ELF-1 (cell line): ENCODE results near the gene PRRG3.
"Not testable (repeated sequence)": the region's sequence is repeated elsewhere in the genome, so short reads cannot be mapped to it uniquely, and the experiment has no call there.

ENCODE experiments used
- DNase-seq: peaks from one replicate; pipeline ENCODE4 v3.0.0-alpha.2; 2016; ENCODE audit warnings: low read depth, low spot score

The PRRG3 gene

DNA sequence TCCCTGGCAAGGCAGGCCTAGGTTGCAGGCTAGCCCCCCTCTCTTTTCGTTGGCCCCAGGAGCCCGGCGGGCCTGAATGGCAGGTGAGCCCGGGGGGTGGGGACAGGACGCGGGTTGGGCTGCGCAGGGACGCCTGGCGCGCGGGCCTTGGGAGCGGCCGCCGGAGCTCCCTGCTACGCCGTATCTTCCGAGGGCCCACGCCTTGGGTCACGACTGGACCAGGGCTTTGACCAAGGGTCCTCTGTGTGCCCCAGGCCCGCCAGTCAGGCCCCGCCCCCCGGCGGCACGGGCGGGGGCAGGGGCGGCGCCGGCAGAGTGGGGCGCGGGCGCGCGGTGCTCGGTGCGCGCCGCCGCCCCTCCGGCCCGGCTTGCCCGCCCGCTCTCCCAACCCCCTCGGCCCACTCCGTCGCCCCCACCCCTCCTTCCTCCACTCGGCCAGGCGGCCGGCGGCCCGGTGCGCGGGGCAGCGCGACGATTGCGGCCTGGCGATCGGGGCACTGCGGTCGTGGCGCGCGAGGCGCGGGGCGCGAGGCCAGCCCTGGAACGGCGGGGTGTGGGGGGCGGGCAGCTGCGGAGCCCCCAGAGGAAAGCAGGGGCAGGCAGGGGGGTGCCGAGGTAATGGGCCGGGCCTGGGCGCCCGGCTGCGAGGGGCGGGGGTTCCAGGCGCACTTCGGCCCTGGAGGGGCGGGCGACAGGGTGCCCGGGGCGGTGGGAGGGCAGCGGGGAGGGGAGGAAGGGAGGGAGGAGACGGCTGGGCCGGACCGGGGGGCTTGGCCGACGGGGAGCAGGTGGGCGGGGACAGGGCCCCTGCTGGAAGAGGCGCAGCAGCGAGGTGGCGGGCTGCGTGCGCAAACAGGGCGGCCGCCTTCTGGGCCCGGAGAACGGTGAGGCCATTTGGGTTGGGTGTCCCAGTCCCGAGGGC lies at the start of gene PRRG3:
PRRG3 (plus strand) TSS at position 798 of the 922 bp plus-strand sequence. CDS start 3,357 bp downstream, outside the sequence.
- peak; percentile 40 for DNase-seq

DNA sequence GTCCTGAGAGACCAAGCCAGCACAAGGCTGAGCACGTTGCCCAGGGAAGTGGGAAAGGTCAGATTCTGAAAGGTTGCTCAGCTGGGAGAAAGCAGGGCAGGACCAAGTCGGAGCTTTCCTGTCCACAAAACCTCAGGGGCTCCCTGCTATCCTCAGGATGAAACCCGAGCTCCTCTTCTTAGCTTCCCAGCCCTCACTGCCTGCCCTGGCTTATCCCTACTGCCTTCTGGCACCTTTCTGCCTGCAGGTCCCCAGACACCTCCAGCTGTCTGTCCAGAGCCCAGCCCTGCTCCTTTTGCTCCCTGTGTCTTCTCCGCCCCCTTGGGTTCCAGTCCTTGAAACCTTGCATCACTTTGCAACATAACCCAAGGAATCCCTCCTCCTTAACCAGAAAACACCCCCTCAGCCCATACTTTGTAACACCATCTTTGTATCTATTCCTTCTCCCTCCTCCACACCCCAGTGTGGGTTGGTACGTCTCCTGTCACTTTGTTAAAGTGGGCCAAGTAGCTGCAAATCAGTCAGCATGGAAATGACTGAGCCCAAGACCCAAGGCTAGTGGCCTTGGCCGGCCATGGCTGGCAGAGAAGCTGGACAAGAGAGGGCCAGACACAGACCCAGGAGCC lies 20.0 kb upstream of the PRRG3 start:
- peak; percentile 13 for DNase-seq

DNA sequence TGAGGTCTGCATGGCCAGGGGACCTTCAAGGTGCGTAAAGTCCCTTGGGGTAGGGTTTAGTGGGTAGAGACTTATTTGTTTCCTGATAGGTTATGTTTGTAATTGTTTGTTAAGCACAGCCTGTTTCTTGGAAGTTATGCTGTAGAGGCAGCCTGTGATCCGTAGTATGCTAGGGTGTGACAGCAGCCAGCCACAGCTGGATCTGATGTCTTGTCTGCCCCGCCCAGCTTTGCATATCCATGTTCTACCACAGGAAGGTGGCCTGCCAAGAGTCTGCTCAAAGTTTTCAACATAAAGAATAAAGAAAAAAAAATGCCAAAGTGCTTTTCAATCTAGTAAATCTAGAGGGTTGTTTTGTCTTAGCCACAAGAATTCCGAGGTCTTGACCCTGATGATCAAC lies 19.1 kb upstream of the PRRG3 start:
- DNase-seq = no peak

DNA sequence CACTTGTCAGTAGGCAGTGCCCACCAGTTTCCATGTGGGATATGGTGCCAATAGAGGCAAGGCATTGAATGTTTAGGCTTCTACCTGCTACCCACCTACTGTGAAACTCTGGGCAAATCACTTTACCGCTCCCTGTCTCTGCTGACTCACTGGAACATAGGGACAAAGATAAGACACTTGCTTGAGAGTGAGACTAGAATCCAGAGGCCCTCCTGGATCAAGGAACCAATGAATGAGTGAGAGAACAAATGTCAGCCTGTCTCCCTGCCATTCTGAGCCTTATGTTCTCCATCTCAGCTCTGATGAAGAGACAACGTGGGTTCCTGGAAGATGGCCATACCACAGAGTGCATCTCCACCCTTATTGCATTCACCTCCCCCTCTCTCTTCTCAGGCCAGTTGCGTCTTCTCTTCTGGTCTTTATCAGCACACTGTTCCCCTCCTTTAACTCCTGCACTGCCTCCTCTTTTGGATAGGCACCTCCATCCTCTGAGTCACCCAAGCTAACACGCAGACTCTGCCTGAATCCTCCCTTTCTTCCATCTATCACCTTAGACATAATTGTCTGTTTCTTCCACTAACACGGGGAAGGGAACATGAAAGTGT lies 15.4 kb upstream of the PRRG3 start:
- DNase-seq = no peak

DNA sequence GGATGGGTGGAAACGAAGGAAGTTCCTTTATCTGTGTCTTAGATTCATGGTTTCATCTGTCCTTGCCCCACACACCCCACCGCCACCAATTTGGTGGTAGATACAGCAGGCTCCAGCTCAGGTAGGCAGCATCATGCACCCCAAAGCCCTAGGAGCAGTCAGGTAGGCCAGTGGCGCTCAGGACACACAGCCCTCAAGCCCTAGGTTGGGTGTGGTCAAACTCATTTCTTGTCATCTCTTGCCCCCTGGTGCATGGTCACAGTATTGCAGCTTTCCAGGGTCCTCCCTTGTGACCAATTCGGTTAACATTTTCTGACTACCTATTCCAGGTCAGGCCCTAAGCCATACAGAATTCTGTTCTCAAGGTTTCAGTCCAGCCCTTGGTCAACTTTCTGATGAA lies 14.5 kb upstream of the PRRG3 start:
- DNase-seq = peak; percentile 80

DNA sequence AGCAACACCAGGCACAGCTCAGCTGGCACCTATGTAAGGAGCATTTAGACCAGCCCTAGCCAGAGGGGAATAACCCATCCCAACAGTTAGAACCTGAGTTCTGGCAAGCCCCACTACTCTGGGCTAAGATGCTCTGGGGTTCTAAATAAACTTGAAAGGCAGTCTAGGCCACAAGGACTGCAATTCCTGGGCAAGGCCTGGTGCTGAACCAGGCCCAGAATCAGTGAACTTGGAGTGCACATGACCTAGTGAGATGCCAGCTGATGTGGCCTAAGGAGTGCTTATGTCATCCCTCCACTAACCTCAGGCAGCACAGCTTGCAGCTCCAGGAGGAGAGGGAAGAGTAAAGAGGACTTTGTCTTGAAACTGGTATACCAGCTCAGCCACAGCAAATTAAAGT lies 7.6 kb upstream of the PRRG3 start:
- no peak for DNase-seq

DNA sequence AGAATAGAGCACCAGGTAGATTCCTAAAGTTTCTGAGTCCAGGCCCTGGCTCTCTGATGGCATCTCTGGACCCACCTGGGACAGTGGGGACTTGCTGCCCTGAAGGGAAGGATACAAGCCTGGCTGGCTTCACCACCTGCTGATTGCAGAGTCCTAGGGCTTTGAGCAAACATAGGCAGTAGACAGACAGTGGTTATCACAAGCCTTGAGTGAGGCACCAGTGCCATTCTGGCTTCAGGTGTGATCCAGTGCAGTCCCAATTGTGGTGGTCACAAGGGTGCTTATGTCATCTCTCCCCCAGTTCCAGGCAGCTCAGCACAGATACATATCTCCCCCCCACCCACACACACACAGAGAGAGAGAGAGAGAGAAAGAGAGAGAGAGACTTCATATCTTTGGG lies 6.6 kb upstream of the PRRG3 start:
- DNase-seq = no peak

DNA sequence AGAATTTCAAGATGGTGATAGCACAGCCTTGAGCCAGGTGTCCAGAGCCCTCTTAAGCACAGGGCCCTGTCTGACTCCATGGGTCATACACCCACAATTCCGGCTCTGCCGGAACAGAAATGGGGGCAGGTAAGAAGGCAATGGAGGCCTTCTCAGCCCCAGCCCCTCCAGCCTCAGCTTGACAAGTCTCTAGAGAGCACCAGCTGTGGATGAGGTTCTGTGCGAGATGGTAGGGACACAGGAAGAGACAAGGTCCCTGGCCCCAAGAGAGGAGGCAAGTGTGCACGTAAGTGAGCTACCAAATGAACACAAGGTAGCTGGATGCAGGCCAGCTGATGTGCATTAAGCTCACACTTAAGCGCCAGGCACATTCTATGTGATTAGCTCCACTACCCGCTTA lies 2.4 kb upstream of the PRRG3 start:
- DNase-seq = no peak

DNA sequence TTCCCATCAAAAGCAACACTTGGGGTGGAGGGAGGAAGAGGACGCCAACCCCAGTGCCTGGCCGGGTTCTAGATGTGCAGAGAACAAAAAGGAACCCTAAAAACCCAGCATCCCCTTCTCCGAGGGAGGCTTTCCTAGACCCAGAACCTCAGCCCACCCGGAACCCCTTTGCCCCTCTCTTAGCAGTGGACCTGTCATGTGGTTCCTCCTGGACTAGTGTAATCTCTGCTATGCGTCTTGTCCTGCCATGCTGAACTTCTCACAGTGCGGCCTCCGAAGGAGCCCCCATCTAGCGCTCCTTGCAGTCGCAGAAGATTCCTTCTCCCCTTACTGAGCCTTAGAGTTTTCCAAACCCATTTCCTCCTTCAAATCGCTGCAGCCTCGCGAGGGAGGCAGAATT lies 1.1 kb upstream of the PRRG3 start:
- DNase-seq = no peak

DNA sequence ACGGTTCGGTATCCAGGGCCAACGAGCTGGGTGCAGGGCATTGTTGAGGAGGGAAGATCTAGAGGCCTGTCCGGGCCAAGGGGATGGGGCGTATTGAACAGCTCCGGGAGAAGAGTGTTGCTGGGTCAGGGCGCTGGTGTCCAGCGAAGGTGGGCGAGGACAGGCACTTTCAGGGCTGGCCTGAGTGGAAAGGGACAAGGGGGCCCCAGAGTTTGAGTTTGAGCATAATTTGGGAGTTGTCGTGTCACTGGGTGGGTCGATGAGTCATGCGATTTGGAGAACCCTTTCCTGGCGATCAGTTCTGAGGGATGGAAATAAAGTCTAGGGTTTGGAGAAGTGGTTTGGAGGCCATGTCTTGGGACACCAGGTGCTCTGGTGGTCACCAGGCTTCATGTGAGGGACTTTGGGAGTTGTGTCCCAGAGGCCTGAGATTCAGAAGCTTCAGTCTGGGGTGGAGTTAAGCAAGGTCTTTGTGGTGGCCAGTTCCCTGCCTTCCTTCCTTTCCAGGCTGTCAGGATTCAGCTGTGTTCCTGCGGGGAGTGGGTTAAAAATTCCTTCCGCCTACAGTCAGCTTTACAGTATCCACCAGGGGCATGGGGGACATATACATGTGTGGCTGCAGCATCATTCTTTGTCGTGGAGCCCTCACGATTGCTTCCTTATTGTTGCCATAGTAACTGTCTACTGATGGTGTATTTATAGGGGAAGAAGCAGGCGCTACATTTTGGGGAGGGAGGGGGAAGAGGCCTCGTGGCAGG lies 504 bp downstream of the PRRG3 start:
- DNase-seq = no peak

DNA sequence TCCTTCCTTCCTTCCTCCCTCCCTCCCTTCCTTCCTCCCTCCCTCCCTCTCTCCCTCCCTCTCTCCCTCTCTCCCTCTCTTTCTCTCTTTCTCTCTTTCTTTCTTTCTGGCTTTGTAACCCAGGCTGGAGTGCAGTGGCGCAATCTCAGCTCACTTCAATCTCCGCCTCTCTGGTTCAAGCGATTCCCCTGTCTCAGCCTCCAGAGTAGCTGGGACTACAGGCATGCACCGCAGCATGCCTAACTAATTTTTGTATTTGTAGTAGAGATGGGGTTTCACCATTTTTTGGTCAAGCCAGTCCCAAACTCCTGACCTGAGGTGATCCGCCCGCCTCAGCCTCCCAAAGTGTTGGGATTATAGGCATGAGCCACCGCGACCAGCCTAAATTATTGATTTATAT lies 1.8 kb downstream of the PRRG3 start:
- DNase-seq = not testable (repeated sequence)

DNA sequence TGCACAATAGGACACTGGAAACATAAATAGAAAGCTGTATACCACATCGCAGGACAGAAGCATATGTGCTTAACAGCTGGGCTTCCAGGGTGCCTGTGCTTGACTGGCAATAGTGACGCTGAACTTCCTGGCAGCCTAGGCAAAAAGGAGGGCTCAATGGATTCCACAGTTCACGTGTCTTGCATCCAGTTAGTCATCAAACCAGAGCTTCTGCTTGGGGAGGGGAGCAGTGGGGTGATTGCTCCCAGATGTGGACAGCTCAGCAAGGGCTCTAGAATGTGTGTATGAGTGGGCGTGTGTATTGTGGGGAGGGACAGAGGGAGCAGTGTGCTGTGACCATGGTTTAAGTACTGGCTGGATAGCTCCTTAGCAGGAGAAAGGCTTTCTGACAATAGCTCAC lies 2.3 kb downstream of the PRRG3 start:
- no peak for DNase-seq

DNA sequence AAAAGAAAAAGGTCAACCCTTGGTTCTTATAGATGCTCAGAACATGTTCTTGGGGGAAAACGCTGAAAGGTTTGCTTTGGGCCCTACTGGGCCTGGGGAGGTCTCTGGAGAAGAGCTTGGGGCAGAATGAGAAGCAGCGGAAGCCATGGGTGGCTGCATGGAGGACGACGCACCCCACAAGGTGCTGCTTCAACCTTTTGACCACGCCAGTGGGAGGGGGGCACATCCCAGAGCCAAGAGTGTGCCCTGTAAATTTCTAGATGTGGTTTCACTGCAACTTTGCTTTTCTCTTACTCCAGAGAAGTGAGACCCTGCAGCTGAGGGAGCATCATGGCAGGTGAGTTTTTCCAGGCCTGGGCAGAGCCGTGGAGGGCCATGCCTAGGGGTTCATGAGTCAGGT lies 3.2 kb downstream of the PRRG3 start:
- no peak for DNase-seq

DNA sequence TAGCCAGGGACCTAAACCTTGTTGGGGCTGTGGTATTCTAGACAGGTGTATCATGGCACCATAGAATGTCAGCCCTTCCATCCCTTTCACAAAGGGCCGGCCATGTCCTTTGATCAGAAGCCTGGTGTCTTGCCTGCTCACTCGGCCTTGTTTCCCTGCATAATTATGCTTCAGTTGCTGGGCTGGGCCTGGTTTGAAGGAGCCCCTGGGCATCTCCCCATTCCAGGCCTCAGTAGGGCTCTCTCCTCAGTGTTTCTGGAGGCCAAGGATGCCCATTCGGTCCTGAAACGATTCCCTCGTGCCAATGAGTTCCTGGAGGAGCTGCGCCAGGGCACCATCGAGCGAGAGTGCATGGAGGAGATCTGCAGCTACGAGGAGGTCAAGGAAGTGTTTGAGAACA lies 4.5 kb downstream of the PRRG3 start:
- no peak for DNase-seq

DNA sequence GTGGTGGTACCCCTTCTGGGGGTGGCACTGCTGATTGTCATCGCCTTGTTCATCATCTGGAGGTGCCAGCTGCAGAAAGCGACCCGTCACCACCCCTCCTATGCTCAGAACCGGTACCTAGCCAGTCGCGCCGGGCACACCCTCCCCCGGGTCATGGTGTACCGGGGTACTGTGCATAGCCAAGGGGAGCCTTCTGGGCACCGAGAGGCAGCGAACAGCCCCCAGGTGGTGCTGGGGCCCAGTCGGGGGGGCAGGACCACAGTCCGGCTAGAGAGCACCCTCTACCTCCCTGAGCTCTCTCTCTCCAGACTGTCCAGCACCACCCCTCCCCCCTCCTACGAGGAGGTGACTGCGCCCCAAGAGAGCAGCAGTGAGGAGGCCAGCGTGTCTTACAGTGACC lies 5.3 kb downstream of the PRRG3 start:
- DNase-seq = no peak

DNA sequence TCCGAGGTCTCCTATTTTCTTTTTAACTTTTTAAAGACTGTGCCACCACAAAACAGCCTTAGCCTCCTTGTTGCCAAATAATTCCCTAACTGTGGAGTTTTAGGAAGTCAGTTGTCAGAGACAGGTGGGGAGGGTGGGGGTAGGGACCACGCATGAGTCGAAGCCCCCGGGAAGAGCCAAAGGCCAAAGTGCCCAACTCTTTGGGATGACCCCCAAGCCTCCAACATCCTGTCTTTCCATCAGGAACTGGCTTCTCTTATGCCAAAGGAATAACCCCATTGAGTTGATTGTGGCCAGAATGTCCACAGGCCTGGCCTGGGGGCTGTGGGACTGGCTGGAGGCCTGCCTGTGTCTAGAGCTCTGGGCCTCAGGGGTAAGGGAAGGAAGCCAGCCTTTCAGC lies 5.8 kb downstream of the PRRG3 start:
- no peak for DNase-seq

DNA sequence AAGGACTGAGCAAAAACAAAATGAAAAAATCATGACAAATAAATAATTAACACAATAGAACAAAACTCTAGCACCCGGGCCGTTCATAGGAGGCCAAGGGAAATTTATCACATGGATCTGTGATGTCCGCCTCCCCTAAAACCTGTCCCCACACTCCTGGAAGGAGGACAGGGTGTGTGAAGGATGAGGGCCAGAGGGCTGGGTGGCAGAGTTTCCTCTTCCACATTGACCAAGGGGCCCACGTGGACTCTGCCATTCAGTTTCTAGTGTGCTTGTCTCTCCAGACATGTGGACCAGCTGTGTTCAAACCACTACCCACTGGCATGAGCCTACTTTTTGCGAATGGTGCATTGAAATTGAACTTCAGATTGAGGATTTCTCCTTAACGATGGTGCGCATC lies 6.3 kb downstream of the PRRG3 start:
- no peak for DNase-seq

DNA sequence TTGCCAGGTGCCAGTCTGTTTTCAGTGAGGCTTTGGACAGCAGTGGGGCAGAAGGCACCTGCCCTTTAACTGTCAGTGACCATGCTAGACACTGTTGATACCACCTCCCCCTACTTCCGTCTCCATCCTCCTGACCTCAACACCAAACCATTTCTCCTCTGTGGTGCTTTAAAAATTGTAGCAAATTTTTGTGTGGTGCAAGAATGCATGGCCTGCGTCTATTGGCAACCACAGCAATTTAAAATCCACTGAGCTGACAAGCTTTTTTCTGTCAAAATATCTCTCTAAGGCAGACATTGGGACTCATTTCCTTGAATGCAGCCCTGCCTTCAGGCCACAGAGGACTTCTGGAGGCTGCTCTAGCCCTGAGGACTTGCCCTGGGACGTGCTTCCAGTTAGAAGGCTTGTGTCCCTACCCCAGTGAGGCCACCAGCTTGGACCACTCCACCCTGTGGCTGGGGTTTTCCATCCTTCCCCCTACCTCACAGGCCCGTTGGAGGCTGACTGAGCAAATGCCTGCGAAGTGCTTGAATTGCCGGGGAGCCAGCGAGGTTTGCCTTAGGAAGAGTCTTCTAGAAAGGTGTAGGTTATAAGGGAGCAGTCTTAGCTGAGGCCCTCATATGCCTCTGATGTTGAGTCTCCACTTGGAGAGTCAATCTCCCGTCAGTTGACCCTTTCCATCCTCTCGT lies 6.9 kb downstream of the PRRG3 start:
- DNase-seq = no peak

DNA sequence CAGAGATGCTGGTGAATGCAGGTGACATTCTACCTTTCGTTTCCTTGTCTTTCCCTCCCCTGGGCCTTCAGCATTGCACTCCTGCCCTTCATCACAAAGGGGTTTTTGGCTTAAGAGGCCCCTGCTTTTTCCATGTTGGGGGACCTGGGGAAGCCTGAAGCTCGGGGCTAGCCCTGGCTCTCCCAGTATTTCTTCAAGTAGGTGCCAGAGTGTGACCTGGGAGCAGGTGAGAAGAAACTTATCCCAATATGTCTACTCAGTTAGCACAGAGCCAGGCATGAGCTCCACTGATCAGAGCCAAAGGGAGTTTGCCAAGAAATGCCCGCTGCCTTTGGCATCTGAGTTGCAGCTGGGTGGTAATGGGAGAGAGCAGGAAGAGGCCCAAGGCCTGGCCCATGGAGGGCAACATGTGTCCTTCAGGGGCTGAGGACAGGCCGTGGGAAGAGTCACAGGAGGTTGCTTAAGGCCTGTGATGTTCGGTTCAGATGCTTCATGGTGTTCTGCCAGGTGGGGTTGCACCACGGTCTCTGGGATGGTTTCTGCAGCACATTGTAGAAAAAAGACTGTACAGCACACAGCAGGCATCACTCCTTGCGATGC lies 7.6 kb downstream of the PRRG3 start:
- DNase-seq = no peak

DNA sequence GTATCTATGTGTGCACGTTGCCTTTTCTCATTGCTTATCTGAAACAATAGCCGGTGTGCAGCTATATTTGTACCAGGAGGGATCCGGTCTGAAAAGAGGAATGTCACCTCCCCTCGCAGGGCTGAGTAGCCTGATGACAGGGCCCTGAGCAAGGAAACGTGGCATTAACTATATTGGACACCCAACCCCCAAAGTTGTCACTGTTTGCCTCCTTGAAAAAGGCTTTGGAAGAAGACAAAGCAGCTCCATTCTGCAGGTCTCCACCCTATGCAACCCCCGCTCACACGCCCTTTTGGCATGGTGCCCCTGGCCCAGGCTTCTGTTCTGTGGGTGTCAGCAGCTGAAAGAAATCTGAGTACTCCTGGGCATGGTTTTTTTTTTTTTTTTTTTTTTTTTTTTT lies 8.2 kb downstream of the PRRG3 start:
- DNase-seq = no peak

DNA sequence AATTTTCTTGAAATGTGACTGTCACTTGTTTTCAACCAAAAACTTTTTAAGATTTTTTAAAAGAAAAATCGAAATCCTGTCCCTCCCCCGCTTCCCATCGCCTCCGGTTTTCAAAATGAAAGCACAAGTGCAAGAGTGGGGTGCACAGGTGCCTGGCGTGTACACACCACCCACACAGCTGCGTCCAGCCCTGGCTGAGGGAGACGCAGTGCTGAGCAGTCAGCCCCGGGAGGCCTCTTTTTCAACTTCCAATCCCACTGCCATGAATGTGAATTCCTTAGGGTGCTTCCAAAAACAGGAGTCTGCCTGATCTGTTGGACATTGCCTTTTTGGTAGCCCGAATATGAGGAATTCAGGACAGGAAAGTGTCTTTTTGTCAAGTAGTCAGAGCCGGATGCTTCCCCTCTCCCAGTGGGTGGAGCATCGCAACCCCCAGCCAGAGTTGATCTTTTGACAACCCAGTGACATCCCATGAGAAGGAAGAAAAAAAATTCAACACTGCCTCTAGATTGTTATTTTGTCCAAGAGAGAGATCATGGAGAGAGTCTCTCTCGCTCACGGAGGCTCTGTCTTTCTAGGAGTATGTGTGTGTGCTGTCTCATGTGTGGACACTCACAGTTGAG lies 8.9 kb downstream of the PRRG3 start:
- no peak for DNase-seq
